GM18502 (cell line): ENCODE results near the gene SLC6A1.

Experiments used
- ATAC-seq: cut with Tn5 transposase; IDR thresholded peaks from one replicate; pipeline ENCODE4 v1.9.1; 2021; ENCODE audit warnings: mild to moderate bottlenecking; ENCODE audit not compliant: unreplicated experiment, poor library complexity

SLC6A1 gene

GRCh38 chr3:10988991-10989484, 3.5 kb upstream of the SLC6A1 start:
- no peak for ATAC-seq

- no peak for ATAC-seq
These were observed 588 bp downstream of the SLC6A1 start for GRCh38 chr3:10992943-10993728.

GRCh38 chr3:10993729-10994065, 1.1 kb downstream of the SLC6A1 start:
- no peak for ATAC-seq

GRCh38 chr3:10994306-10994705, 1.8 kb downstream of the SLC6A1 start:
- ATAC-seq: no peak

GRCh38 chr3:10995871-10996270, 3.3 kb downstream of the SLC6A1 start:
- no peak for ATAC-seq

- no peak for ATAC-seq
These were observed 3.9 kb downstream of the SLC6A1 start for GRCh38 chr3:10996345-10997013.

GRCh38 chr3:10997196-10997595, 4.6 kb downstream of the SLC6A1 start:
- no peak for ATAC-seq

- no peak for ATAC-seq
These were observed 6.0 kb downstream of the SLC6A1 start for GRCh38 chr3:10998542-10998941.

- ATAC-seq: no peak
These were observed 6.9 kb downstream of the SLC6A1 start for GRCh38 chr3:10999221-11000107.

- ATAC-seq: no peak
These were observed 8.0 kb downstream of the SLC6A1 start for GRCh38 chr3:11000528-11000927.

GRCh38 chr3:11001020-11001657, 8.6 kb downstream of the SLC6A1 start:
- no peak for ATAC-seq

- ATAC-seq: no peak
These were observed 9.1 kb downstream of the SLC6A1 start for GRCh38 chr3:11001658-11002021.

GRCh38 chr3:11002371-11002807, 9.8 kb downstream of the SLC6A1 start:
- ATAC-seq: no peak

- ATAC-seq: no peak
These were observed 12.0 kb downstream of the SLC6A1 start for GRCh38 chr3:11004563-11004962.

- ATAC-seq: no peak
These were observed 13.2 kb downstream of the SLC6A1 start for GRCh38 chr3:11005686-11006256.

GRCh38 chr3:11006986-11007933, 14.7 kb downstream of the SLC6A1 start:
- no peak for ATAC-seq

GRCh38 chr3:11009898-11010297, 17.4 kb downstream of the SLC6A1 start:
- no peak for ATAC-seq

- no peak for ATAC-seq
These were observed 18.0 kb downstream of the SLC6A1 start for GRCh38 chr3:11010426-11011165.
